SK-N-SH (cell line): ENCODE results near the gene SLC25A42.

Experiments used
- GABPA ChIP-seq: IDR thresholded peaks from 2 replicates; pipeline ENCODE4 v1.4.0; 2012; ENCODE audit warnings: low read depth, mild to moderate bottlenecking
- GATA2 ChIP-seq: sonication (generic); formaldehyde crosslinking; IDR thresholded peaks from 2 replicates; pipeline ENCODE4 v1.5.0; 2020; ENCODE audit warnings: mild to moderate bottlenecking, missing genetic modification reagents
- TF ChIP-seq, protein P1 (sequence below): fragments of 200-600 bp; sonication (generic); IDR thresholded peaks from 2 replicates; pipeline ENCODE4 v1.6.1; 2017; ENCODE audit warnings: antibody characterized with exemption, mild to moderate bottlenecking, moderate library complexity

DNA sequence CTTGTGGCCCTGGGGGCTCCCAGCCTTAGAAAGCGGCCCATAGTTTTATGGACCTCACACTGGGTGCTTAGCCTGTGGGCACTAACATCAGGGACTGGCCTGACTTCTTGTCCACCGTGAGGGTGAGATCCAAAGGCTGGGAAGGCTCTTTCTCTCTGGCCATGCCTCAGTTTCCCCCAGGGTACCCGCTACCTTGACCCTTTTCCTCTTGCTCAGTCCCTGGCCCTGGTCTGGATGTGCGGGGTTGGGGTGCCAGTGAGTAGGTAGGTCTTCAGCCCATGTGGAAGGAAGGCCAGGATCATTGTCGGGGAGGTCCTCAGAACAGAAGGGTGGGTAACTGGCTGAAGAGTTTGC is 76.1 kb downstream of the SLC25A42 start:
- TF ChIP-seq, protein P1, sequence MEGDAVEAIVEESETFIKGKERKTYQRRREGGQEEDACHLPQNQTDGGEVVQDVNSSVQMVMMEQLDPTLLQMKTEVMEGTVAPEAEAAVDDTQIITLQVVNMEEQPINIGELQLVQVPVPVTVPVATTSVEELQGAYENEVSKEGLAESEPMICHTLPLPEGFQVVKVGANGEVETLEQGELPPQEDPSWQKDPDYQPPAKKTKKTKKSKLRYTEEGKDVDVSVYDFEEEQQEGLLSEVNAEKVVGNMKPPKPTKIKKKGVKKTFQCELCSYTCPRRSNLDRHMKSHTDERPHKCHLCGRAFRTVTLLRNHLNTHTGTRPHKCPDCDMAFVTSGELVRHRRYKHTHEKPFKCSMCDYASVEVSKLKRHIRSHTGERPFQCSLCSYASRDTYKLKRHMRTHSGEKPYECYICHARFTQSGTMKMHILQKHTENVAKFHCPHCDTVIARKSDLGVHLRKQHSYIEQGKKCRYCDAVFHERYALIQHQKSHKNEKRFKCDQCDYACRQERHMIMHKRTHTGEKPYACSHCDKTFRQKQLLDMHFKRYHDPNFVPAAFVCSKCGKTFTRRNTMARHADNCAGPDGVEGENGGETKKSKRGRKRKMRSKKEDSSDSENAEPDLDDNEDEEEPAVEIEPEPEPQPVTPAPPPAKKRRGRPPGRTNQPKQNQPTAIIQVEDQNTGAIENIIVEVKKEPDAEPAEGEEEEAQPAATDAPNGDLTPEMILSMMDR, result no peak
- TF ChIP-seq GABPA (no peak), GATA2 (no peak)
